ENCODE results near the gene RBM20.

The RBM20 gene

GRCh38 chr10:110733218-110733952 is 89.2 kb downstream of the RBM20 start:
- no peaks in the 10 kb centered on the region for H3K36me3 ChIP-seq (ENCODE audit: control insufficient read depth in 1 of 2, insufficient read depth in 2 of 2, low read length in 2 of 2)
- no peaks in the 10 kb centered on the region for H3K27me3 ChIP-seq (ENCODE audit: low read depth, low read length)
- H3K4me1 ChIP-seq (ENCODE audit: control insufficient read depth in 1 of 2, insufficient read depth in 2 of 2, low read length in 2 of 2): no peaks in the 10 kb centered on the region
- H3K9me3 ChIP-seq (ENCODE audit: control insufficient read depth in 1 of 2, low read length in 2 of 2): no peaks in the 10 kb centered on the region
- H3K27ac ChIP-seq (ENCODE audit: low read length): no peak overlapping the region
- peak overlapping the region; percentile 40 to 45 for H3K4me3 ChIP-seq (ENCODE audit: low read depth in 1 of 2, low read length in 2 of 2)

GRCh38 chr10:110735620-110736027 is 91.5 kb downstream of the RBM20 start:
- H3K4me3 ChIP-seq (ENCODE audit: low read depth in 1 of 2, low read length in 2 of 2): no peak overlapping the region
- no peaks in the 10 kb centered on the region for H3K4me1 ChIP-seq (ENCODE audit: control insufficient read depth in 1 of 2, insufficient read depth in 2 of 2, low read length in 2 of 2)
- H3K9me3 ChIP-seq (ENCODE audit: control insufficient read depth in 1 of 2, low read length in 2 of 2): no peaks in the 10 kb centered on the region
- H3K27me3 ChIP-seq (ENCODE audit: low read depth, low read length): no peaks in the 10 kb centered on the region
- no peak overlapping the region for H3K27ac ChIP-seq (ENCODE audit: low read length)
- H3K36me3 ChIP-seq (ENCODE audit: control insufficient read depth in 1 of 2, insufficient read depth in 2 of 2, low read length in 2 of 2): no peaks in the 10 kb centered on the region

GRCh38 chr10:110737886-110738634 is 93.9 kb downstream of the RBM20 start:
- H3K9me3 ChIP-seq (ENCODE audit: control insufficient read depth in 1 of 2, low read length in 2 of 2): no peaks in the 10 kb centered on the region
- no peak overlapping the region for H3K27ac ChIP-seq (ENCODE audit: low read length)
- no peaks in the 10 kb centered on the region for H3K4me1 ChIP-seq (ENCODE audit: control insufficient read depth in 1 of 2, insufficient read depth in 2 of 2, low read length in 2 of 2)
- no peak overlapping the region for H3K4me3 ChIP-seq (ENCODE audit: low read depth in 1 of 2, low read length in 2 of 2)
- no peaks in the 10 kb centered on the region for H3K27me3 ChIP-seq (ENCODE audit: low read depth, low read length)
- H3K36me3 ChIP-seq (ENCODE audit: control insufficient read depth in 1 of 2, insufficient read depth in 2 of 2, low read length in 2 of 2): no peaks in the 10 kb centered on the region

GRCh38 chr10:110739811-110740271 is 95.7 kb downstream of the RBM20 start:
- Histone ChIP-seq H3K36me3 (ENCODE audit: control insufficient read depth in 1 of 2, insufficient read depth in 2 of 2, low read length in 2 of 2) (no peaks in the 10 kb centered on the region), H3K4me1 (ENCODE audit: control insufficient read depth in 1 of 2, insufficient read depth in 2 of 2, low read length in 2 of 2) (peaks cover 0 to 2% of the 10 kb centered on the region in 2 donors), H3K27me3 (ENCODE audit: low read depth, low read length) (no peaks in the 10 kb centered on the region), H3K27ac (ENCODE audit: low read length) (no peak overlapping the region), H3K4me3 (ENCODE audit: low read depth in 1 of 2, low read length in 2 of 2) (no peak overlapping the region), H3K9me3 (ENCODE audit: control insufficient read depth in 1 of 2, low read length in 2 of 2) (no peaks in the 10 kb centered on the region)

- Histone ChIP-seq H3K9me3 (ENCODE audit: control insufficient read depth in 1 of 2, low read length in 2 of 2) (no peaks in the 10 kb centered on the region), H3K36me3 (ENCODE audit: control insufficient read depth in 1 of 2, insufficient read depth in 2 of 2, low read length in 2 of 2) (no peaks in the 10 kb centered on the region), H3K27me3 (ENCODE audit: low read depth, low read length) (no peaks in the 10 kb centered on the region), H3K27ac (ENCODE audit: low read length) (no peak overlapping the region), H3K4me3 (ENCODE audit: low read depth in 1 of 2, low read length in 2 of 2) (no peak overlapping the region), H3K4me1 (ENCODE audit: control insufficient read depth in 1 of 2, insufficient read depth in 2 of 2, low read length in 2 of 2) (peaks cover 0 to 14% of the 10 kb centered on the region in 2 donors)
These were observed 98.7 kb downstream of the RBM20 start for GRCh38 chr10:110742801-110743200.

- no peak overlapping the region for H3K27ac ChIP-seq (ENCODE audit: low read length)
- no peaks in the 10 kb centered on the region for H3K27me3 ChIP-seq (ENCODE audit: low read depth, low read length)
These were observed 100.6 kb downstream of the RBM20 start for GRCh38 chr10:110744782-110745181.

GRCh38 chr10:110746254-110746826 is 102.2 kb downstream of the RBM20 start:
- H3K4me3 ChIP-seq (ENCODE audit: low read depth in 1 of 2, low read length in 2 of 2): no peak overlapping the region
- no peaks in the 10 kb centered on the region for H3K36me3 ChIP-seq (ENCODE audit: control insufficient read depth in 1 of 2, insufficient read depth in 2 of 2, low read length in 2 of 2)
- H3K4me1 ChIP-seq (ENCODE audit: control insufficient read depth in 1 of 2, insufficient read depth in 2 of 2, low read length in 2 of 2): peaks cover 0 to 14% of the 10 kb centered on the region in 2 donors
- peaks cover 0 to 6% of the 10 kb centered on the region in 2 donors for H3K9me3 ChIP-seq (ENCODE audit: control insufficient read depth in 1 of 2, low read length in 2 of 2)
- H3K27me3 ChIP-seq (ENCODE audit: low read depth, low read length): no peaks in the 10 kb centered on the region
- no peak overlapping the region for H3K27ac ChIP-seq (ENCODE audit: low read length)

More at GRCh38 chr10:110744782-110745181, 100.6 kb downstream of the RBM20 start:
- Histone ChIP-seq H3K36me3 (ENCODE audit: control insufficient read depth in 1 of 2, insufficient read depth in 2 of 2, low read length in 2 of 2) (no peaks in the 10 kb centered on the region), H3K4me3 (ENCODE audit: low read depth in 1 of 2, low read length in 2 of 2) (no peak overlapping the region), H3K9me3 (ENCODE audit: control insufficient read depth in 1 of 2, low read length in 2 of 2) (peaks cover 0 to 6% of the 10 kb centered on the region in 2 donors), H3K4me1 (ENCODE audit: control insufficient read depth in 1 of 2, insufficient read depth in 2 of 2, low read length in 2 of 2) (peaks cover 0 to 14% of the 10 kb centered on the region in 2 donors)

- H3K27ac ChIP-seq (ENCODE audit: low read length): no peak overlapping the region
These were observed 103.0 kb downstream of the RBM20 start for GRCh38 chr10:110746969-110747608.

GRCh38 chr10:110747609-110748464 is 103.7 kb downstream of the RBM20 start:
- Histone ChIP-seq H3K9me3 (ENCODE audit: control insufficient read depth in 1 of 2, low read length in 2 of 2) (peaks cover 0 to 6% of the 10 kb centered on the region in 2 donors), H3K27me3 (ENCODE audit: low read depth, low read length) (no peaks in the 10 kb centered on the region), H3K36me3 (ENCODE audit: control insufficient read depth in 1 of 2, insufficient read depth in 2 of 2, low read length in 2 of 2) (no peaks in the 10 kb centered on the region), H3K27ac (ENCODE audit: low read length) (no peak overlapping the region), H3K4me3 (ENCODE audit: low read depth in 1 of 2, low read length in 2 of 2) (no peak overlapping the region), H3K4me1 (ENCODE audit: control insufficient read depth in 1 of 2, insufficient read depth in 2 of 2, low read length in 2 of 2) (peaks cover 0 to 14% of the 10 kb centered on the region in 2 donors)

More at GRCh38 chr10:110746969-110747608, 103.0 kb downstream of the RBM20 start:
- Histone ChIP-seq H3K9me3 (ENCODE audit: control insufficient read depth in 1 of 2, low read length in 2 of 2) (peaks cover 0 to 6% of the 10 kb centered on the region in 2 donors), H3K4me1 (ENCODE audit: control insufficient read depth in 1 of 2, insufficient read depth in 2 of 2, low read length in 2 of 2) (peaks cover 0 to 14% of the 10 kb centered on the region in 2 donors), H3K4me3 (ENCODE audit: low read depth in 1 of 2, low read length in 2 of 2) (no peak overlapping the region), H3K36me3 (ENCODE audit: control insufficient read depth in 1 of 2, insufficient read depth in 2 of 2, low read length in 2 of 2) (no peaks in the 10 kb centered on the region), H3K27me3 (ENCODE audit: low read depth, low read length) (no peaks in the 10 kb centered on the region)

GRCh38 chr10:110748970-110749369 is 104.8 kb downstream of the RBM20 start:
- no peaks in the 10 kb centered on the region for H3K27me3 ChIP-seq (ENCODE audit: low read depth, low read length)
- H3K36me3 ChIP-seq (ENCODE audit: control insufficient read depth in 1 of 2, insufficient read depth in 2 of 2, low read length in 2 of 2): no peaks in the 10 kb centered on the region
- H3K9me3 ChIP-seq (ENCODE audit: control insufficient read depth in 1 of 2, low read length in 2 of 2): peaks cover 0 to 6% of the 10 kb centered on the region in 2 donors
- H3K4me1 ChIP-seq (ENCODE audit: control insufficient read depth in 1 of 2, insufficient read depth in 2 of 2, low read length in 2 of 2): peaks cover 0 to 14% of the 10 kb centered on the region in 2 donors
- H3K27ac ChIP-seq (ENCODE audit: low read length): no peak overlapping the region
- H3K4me3 ChIP-seq (ENCODE audit: low read depth in 1 of 2, low read length in 2 of 2): no peak overlapping the region

Measured in muscle layer of duodenum (tissue), 2 donors.